ENCODE results near the gene CD44.

The CD44 gene

GRCh38 chr11:35115688-35116030, 23.3 kb upstream of the CD44 start:
- Histone ChIP-seq H3K36me3 (ENCODE audit: insufficient read depth, low read length) (no peaks in the 10 kb centered on the region), H3K4me2 (ENCODE audit: low read length) (no peak overlapping the region), H3K27ac (ENCODE audit: low read depth, low read length, poor library complexity, severe bottlenecking) (no peak overlapping the region), H2AFZ (ENCODE audit: low read length) (no peak overlapping the region), H3K27me3 (ENCODE audit: insufficient read depth, low read length) (no peaks in the 10 kb centered on the region), H3F3A (ENCODE audit: insufficient read depth, low read length) (no peaks in the 10 kb centered on the region), H3K9me3 (ENCODE audit: low read length) (no peaks in the 10 kb centered on the region), H3K9me2 (ENCODE audit: low read depth, low read length) (no peaks in the 10 kb centered on the region), H3K9ac (ENCODE audit: low read length) (no peak overlapping the region), H3K4me3 (ENCODE audit: low read depth, low read length, poor library complexity, severe bottlenecking) (no peak overlapping the region), H3K4me1 (ENCODE audit: insufficient read depth, low read length, severe bottlenecking) (no peaks in the 10 kb centered on the region), H3K79me2 (ENCODE audit: insufficient read depth, low read length) (no peaks in the 10 kb centered on the region), H4K20me1 (ENCODE audit: insufficient read depth, low read length) (no peaks in the 10 kb centered on the region)
- TF ChIP-seq CTCF (IDR thresholded peaks at IDR 0.05; ENCODE audit: low read length) = no peak

GRCh38 chr11:35116245-35116644, 22.7 kb upstream of the CD44 start:
- H3K9ac ChIP-seq (ENCODE audit: low read length) = no peak overlapping the region
- no peaks in the 10 kb centered on the region for H4K20me1 ChIP-seq (ENCODE audit: insufficient read depth, low read length)

GRCh38 chr11:35116762-35117640, 22.0 kb upstream of the CD44 start:
- H3K9ac ChIP-seq (ENCODE audit: low read length) = no peak overlapping the region
- H3K4me2 ChIP-seq (ENCODE audit: low read length) = no peak overlapping the region
- H2AFZ ChIP-seq (ENCODE audit: low read length) = no peak overlapping the region
- no peaks in the 10 kb centered on the region for H4K20me1 ChIP-seq (ENCODE audit: insufficient read depth, low read length)
- no peaks in the 10 kb centered on the region for H3K4me1 ChIP-seq (ENCODE audit: insufficient read depth, low read length, severe bottlenecking)
- H3K4me3 ChIP-seq (ENCODE audit: low read depth, low read length, poor library complexity, severe bottlenecking) = no peak overlapping the region
- H3K9me2 ChIP-seq (ENCODE audit: low read depth, low read length) = no peaks in the 10 kb centered on the region
- no peaks in the 10 kb centered on the region for H3K79me2 ChIP-seq (ENCODE audit: insufficient read depth, low read length)
- no peak overlapping the region for H3K27ac ChIP-seq (ENCODE audit: low read depth, low read length, poor library complexity, severe bottlenecking)
- no peaks in the 10 kb centered on the region for H3K9me3 ChIP-seq (ENCODE audit: low read length)
- no peak for TF ChIP-seq CTCF (IDR thresholded peaks at IDR 0.05; ENCODE audit: low read length)
- TF ChIP-seq EZH2 (IDR thresholded peaks at IDR 0.05; ENCODE audit: borderline replicate concordance, low read length) = no peak
- H3K36me3 ChIP-seq (ENCODE audit: insufficient read depth, low read length) = no peaks in the 10 kb centered on the region
- no peaks in the 10 kb centered on the region for H3K27me3 ChIP-seq (ENCODE audit: insufficient read depth, low read length)
- no peaks in the 10 kb centered on the region for H3F3A ChIP-seq (ENCODE audit: insufficient read depth, low read length)

More at GRCh38 chr11:35116245-35116644, 22.7 kb upstream of the CD44 start:
- Histone ChIP-seq H3K4me2 (ENCODE audit: low read length) (no peak overlapping the region), H2AFZ (ENCODE audit: low read length) (no peak overlapping the region), H3K79me2 (ENCODE audit: insufficient read depth, low read length) (no peaks in the 10 kb centered on the region), H3K36me3 (ENCODE audit: insufficient read depth, low read length) (no peaks in the 10 kb centered on the region), H3K27ac (ENCODE audit: low read depth, low read length, poor library complexity, severe bottlenecking) (no peak overlapping the region), H3K9me2 (ENCODE audit: low read depth, low read length) (no peaks in the 10 kb centered on the region), H3K4me3 (ENCODE audit: low read depth, low read length, poor library complexity, severe bottlenecking) (no peak overlapping the region), H3K9me3 (ENCODE audit: low read length) (no peaks in the 10 kb centered on the region), H3K27me3 (ENCODE audit: insufficient read depth, low read length) (no peaks in the 10 kb centered on the region), H3F3A (ENCODE audit: insufficient read depth, low read length) (no peaks in the 10 kb centered on the region), H3K4me1 (ENCODE audit: insufficient read depth, low read length, severe bottlenecking) (no peaks in the 10 kb centered on the region)
- TF ChIP-seq CTCF (IDR thresholded peaks at IDR 0.05; ENCODE audit: low read length) = no peak
- TF ChIP-seq EZH2 (IDR thresholded peaks at IDR 0.05; ENCODE audit: borderline replicate concordance, low read length) = no peak
